Ishikawa (cell line): Measurements from ENCODE around the gene ARL14EPL.

Experiments used
- CEBPB ChIP-seq: IDR thresholded peaks from 2 replicates; pipeline ENCODE4 v1.6.1; 2012
- CREB1 ChIP-seq: IDR thresholded peaks from 2 replicates; pipeline ENCODE4 v1.6.1; 2012; ENCODE audit warnings: low read depth
- EGR1 ChIP-seq: IDR thresholded peaks from 2 replicates; pipeline ENCODE4 v1.6.1; 2012
- EP300 ChIP-seq: IDR thresholded peaks from 2 replicates; pipeline ENCODE4 v1.6.1; 2012; ENCODE audit warnings: borderline replicate concordance
- FOXM1 ChIP-seq: IDR thresholded peaks from 2 replicates; pipeline ENCODE4 v1.6.1; 2012; ENCODE audit warnings: low read depth, borderline replicate concordance
- MAX ChIP-seq: IDR thresholded peaks from 2 replicates; pipeline ENCODE4 v1.6.1; 2012
- NFIC ChIP-seq: IDR thresholded peaks from 2 replicates; pipeline ENCODE4 v1.6.1; 2012
- RAD21 ChIP-seq: IDR thresholded peaks from 2 replicates; pipeline ENCODE4 v1.6.1; 2012; ENCODE audit warnings: low read depth
- REST ChIP-seq: IDR thresholded peaks from 2 replicates; pipeline ENCODE4 v1.6.1; 2012; ENCODE audit warnings: low read depth, mild to moderate bottlenecking
- TAF1 ChIP-seq: IDR thresholded peaks from 2 replicates; pipeline ENCODE4 v1.6.1; 2012; ENCODE audit warnings: low read depth, mild to moderate bottlenecking
- TCF12 ChIP-seq: IDR thresholded peaks from 2 replicates; pipeline ENCODE4 v1.6.1; 2012; ENCODE audit warnings: low read depth
- TEAD4 ChIP-seq: IDR thresholded peaks from 2 replicates; pipeline ENCODE4 v1.6.1; 2012
- USF1 ChIP-seq: IDR thresholded peaks from 2 replicates; pipeline ENCODE4 v1.6.1; 2012
- YY1 ChIP-seq: IDR thresholded peaks from 2 replicates; pipeline ENCODE4 v1.6.1; 2012; ENCODE audit warnings: low read depth
- ZBTB7A ChIP-seq: IDR thresholded peaks from 2 replicates; pipeline ENCODE4 v1.6.1; 2012; ENCODE audit warnings: low read depth

Gene ARL14EPL

GRCh38 chr5:116002116-116002906 is 30.0 kb upstream of the ARL14EPL start:
- no peak for TF ChIP-seq EP300
- no peak for TF ChIP-seq NFIC
- no peak for TF ChIP-seq MAX
- no peak for TF ChIP-seq CREB1
- TF ChIP-seq TAF1: no peak
- TF ChIP-seq TEAD4: no peak
- TF ChIP-seq REST: no peak
- TF ChIP-seq EGR1: no peak

- no peak for TF ChIP-seq TAF1
- TF ChIP-seq TCF12: no peak
- TF ChIP-seq YY1: no peak
- TF ChIP-seq NFIC: no peak
- TF ChIP-seq CEBPB: no peak
- TF ChIP-seq REST: no peak
- no peak for TF ChIP-seq CREB1
- TF ChIP-seq EP300: no peak
- TF ChIP-seq MAX: no peak
- no peak for TF ChIP-seq EGR1
- no peak for TF ChIP-seq ZBTB7A
Measured at GRCh38 chr5:116004248-116004647, 28.0 kb upstream of the ARL14EPL start.

GRCh38 chr5:116009806-116010205 is 22.5 kb upstream of the ARL14EPL start:
- TF ChIP-seq CEBPB: no peak

- TF ChIP-seq CEBPB: no peak
- no peak for TF ChIP-seq REST
- TF ChIP-seq CREB1: no peak
- TF ChIP-seq TAF1: no peak
- no peak for TF ChIP-seq USF1
- TF ChIP-seq EGR1: no peak
- no peak for TF ChIP-seq RAD21
- TF ChIP-seq FOXM1: no peak
- TF ChIP-seq MAX: no peak
- no peak for TF ChIP-seq NFIC
- no peak for TF ChIP-seq YY1
- no peak for TF ChIP-seq ZBTB7A
- TF ChIP-seq TEAD4: no peak
- no peak for TF ChIP-seq TCF12
- no peak for TF ChIP-seq EP300
Measured at GRCh38 chr5:116011046-116011445, 21.2 kb upstream of the ARL14EPL start.

GRCh38 chr5:116013207-116013785 is 19.0 kb upstream of the ARL14EPL start:
- TF ChIP-seq RAD21: no peak
- no peak for TF ChIP-seq CREB1
- no peak for TF ChIP-seq MAX
- no peak for TF ChIP-seq FOXM1
- TF ChIP-seq CEBPB: no peak
- no peak for TF ChIP-seq REST
- no peak for TF ChIP-seq TCF12
- TF ChIP-seq NFIC: no peak
- TF ChIP-seq USF1: no peak
- TF ChIP-seq EP300: no peak
- no peak for TF ChIP-seq TAF1
- no peak for TF ChIP-seq EGR1
- no peak for TF ChIP-seq TEAD4
- no peak for TF ChIP-seq ZBTB7A
- TF ChIP-seq YY1: no peak
